Pancreas (tissue), 10 donors: ENCODE results near the gene KLF12. TPM values are rescaled to one million over a fixed set of nuclear protein-coding genes. Genes with fewer than 3 reads are reported as not detected.

Source experiments
- ATAC-seq, 4 donors: fragments of 200-7000 bp; cut with Tn5 transposase; one replicate each; pipeline versions ENCODE4 v1.8.0 to v1.9.1; 2020; ENCODE audit warnings: mild to moderate bottlenecking in 4 of 4, moderate library complexity in 4 of 4
- DNase-seq, 6 donors: peaks; one replicate each; pipeline ENCODE4 v3.0.0-alpha.2; 2020
- FAIRE-seq: peaks from 2 replicates; lab custom pipeline; 2012; peaks lifted over from hg19 to GRCh38; lab: Jason Lieb, UNC
- H3K27ac ChIP-seq, 4 donors: fragments of 200-600 bp; sonication (generic); 1 replicate in 3 of 4; 2 replicates in 1 of 4; pipeline versions ENCODE4 v1.5.0 to v1.8.0; 2020
- H3K27me3 ChIP-seq, 4 donors: fragments of 200-600 bp; one replicate each; pipeline ENCODE4 v1.8.0; 2021
- H3K36me3 ChIP-seq, 3 donors: fragments of 200-600 bp; sonication (generic) in 1 of 3; one replicate each; pipeline versions ENCODE4 v1.5.0 to v1.8.0; 2020 to 2021
- H3K4me1 ChIP-seq, 3 donors: fragments of 200-600 bp; one replicate each; pipeline ENCODE4 v1.8.0; 2021
- H3K4me3 ChIP-seq, 4 donors: fragments of 200-600 bp; sonication (generic) in 2 of 4; one replicate each; pipeline versions ENCODE4 v1.5.0 to v1.8.0; 2020 to 2021
- H3K9me3 ChIP-seq, 4 donors: fragments of 200-600 bp; one replicate each; pipeline ENCODE4 v1.8.0; 2021
- WGBS, 2 donors: extraction: QIAGEN DNeasy Blood & Tissue Kit; methylation state at CpG; one replicate each; pipeline ENCODE4 v1.1.7; 2013; 5-methylcytosine and 5-hydroxymethylcytosine counted together
- intact Hi-C, 3 donors: fragments of 100-400 bp; cut with DNase I; formaldehyde crosslinking; loops; one replicate each; pipeline versions ENCODE4 v1.11.1 to v1.14.2; 2022
- polyA plus RNA-seq, 2 donors: library from polyadenylated mRNA; stranded (reverse); fragments of 200-250 nt; gene quantifications; one replicate each; pipeline ENCODE4 v1.2.3, GENCODE V29; 2013
- total RNA-seq, 6 donors: library from RNA; stranded (reverse); fragmentation: NEBNext Ultra II Directional in 4 of 6; extraction: Animal tissue kit (Norgen Biotek cat#: 25700) in 4 of 6; gene quantifications; one replicate each; pipeline versions ENCODE4 v1.2.1 to v1.2.4, GENCODE V29; 2021 to 2023
- TF ChIP-seq, protein P1 (sequence below), 4 donors: fragments of 200-600 bp; sonication (generic) in 3 of 4; IDR thresholded peaks; one replicate each; pipeline versions ENCODE4 v1.5.0 to v1.8.0; 2021; ENCODE audit warnings: antibody characterized with exemption in 4 of 4
- donor health status: healthy with polysubstance abuse.
- donor health status: DM: no; HTN: no; CAD: no; lungs with moderate emphysema.
- donor health status: DM: no; HTN: no; CAD: no.
- donor health status: control.
- donor health status: control.
- donor health status: Bipolar disorder and iron deficiency.
- donor health status: DM: yes; HTN: yes; CAD: no.
- donor health status: DM: no; HTN: no; CAD: no.
- donor health status: DM: no; HTN: no; CAD: no.
- donor health status: DM: yes; HTN: yes; CAD: no.

KLF12 gene
- total and polyA plus RNA-seq, 8 donors = 0.46 to 5.2 (median 1.4) TPM

DNA sequence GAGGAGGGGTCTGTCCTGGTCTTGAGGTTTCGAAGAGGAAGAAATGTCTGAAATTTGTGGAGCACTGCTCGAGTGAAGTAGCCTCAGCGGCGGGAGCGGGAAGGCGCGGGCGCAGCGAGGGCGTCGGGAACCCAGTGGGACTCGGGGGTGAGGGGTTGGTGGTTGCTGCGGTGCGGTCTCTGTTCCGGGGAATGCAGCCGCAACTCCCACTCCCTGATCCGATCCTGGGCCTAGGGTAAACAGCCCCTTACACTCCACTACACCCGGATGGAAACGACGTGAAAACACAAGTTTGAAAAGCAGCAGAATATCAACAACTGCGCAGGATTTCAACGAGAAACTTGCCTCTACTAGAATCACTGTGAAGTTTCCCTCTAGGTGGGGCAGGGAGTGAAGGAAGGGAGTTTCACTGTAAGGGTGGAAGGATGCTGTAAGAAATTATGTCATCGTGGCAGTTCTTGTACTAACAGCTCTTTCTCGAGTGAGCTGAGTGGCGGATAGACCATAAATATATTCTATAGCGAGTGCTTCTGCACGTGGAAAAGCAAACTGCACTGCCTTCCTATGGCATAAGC is 2.0 kb upstream of the KLF12 start:
- WGBS, 2 donors = 1% methylated on average over 27 of the region's 27 CpGs
- peak in 2 of 4 donors; percentile 8 to 15 for ATAC-seq

DNA sequence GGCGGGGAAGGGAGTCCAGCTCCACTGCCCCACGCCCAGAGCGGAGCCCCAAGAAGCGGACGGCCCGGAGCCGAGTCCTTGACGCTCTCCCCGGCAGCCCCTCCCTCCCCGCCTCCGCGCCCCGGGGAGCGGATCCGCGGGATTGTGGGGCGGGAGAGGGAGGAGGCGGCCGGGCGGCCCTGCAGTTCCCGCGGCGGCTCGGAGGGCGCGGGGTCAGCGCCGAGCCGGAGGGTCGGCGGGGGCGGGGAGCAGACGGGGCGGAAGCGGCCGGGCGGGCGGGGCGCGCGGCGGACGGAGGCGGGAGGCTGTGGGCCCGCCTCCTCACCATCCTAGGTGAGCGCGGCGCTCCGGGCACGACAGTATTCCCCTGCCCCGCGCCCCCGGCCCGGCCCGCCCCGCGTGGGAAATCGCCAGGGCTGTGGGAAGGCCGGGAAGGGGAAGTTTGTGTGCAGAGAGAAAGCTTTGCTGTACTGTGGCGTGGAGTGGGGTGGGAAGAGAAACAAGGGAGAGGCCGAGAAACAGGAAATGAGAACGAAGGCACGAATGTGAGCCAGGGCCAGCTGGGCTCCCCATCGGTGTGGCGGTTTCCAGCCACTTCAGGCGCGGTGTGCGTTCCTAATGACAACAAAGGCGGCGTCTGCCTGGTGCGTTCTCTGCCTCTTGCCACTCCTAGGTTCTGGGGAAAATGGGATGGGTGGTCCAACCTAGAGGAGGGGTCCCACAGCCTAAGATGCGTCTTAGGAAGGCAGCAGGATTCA is 1.3 kb upstream of the KLF12 start:
- DNase-seq (peak; percentile 42 to 84 (median 57)), FAIRE-seq (no peak), ATAC-seq (peak; percentile 58 to 71 (median 68))
- H3K9me3 ChIP-seq = no peaks in the 10 kb centered on the region
- 0 to 1% methylated on average over 18 to 72 of the region's 72 CpGs for WGBS, 2 donors
- no peaks in the 10 kb centered on the region for H3K27me3 ChIP-seq
- intact Hi-C loops = no loop called here
- H3K27ac ChIP-seq = peak overlapping the region; percentile 59 to 82 (median 74)
- H3K4me3 ChIP-seq = peak overlapping the region; percentile 64 to 93 (median 76)
- peaks cover 0 to 4% (median 0%) of the 10 kb centered on the region in 3 donors for H3K4me1 ChIP-seq
- TF ChIP-seq, protein P1, sequence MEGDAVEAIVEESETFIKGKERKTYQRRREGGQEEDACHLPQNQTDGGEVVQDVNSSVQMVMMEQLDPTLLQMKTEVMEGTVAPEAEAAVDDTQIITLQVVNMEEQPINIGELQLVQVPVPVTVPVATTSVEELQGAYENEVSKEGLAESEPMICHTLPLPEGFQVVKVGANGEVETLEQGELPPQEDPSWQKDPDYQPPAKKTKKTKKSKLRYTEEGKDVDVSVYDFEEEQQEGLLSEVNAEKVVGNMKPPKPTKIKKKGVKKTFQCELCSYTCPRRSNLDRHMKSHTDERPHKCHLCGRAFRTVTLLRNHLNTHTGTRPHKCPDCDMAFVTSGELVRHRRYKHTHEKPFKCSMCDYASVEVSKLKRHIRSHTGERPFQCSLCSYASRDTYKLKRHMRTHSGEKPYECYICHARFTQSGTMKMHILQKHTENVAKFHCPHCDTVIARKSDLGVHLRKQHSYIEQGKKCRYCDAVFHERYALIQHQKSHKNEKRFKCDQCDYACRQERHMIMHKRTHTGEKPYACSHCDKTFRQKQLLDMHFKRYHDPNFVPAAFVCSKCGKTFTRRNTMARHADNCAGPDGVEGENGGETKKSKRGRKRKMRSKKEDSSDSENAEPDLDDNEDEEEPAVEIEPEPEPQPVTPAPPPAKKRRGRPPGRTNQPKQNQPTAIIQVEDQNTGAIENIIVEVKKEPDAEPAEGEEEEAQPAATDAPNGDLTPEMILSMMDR (IDR thresholded peaks at IDR 0.05) = no peak
- no peaks in the 10 kb centered on the region for H3K36me3 ChIP-seq

More for the DNA sequence above, 2.0 kb upstream of the KLF12 start:
- TF ChIP-seq, protein P1 (IDR thresholded peaks at IDR 0.05) = no peak
- Histone ChIP-seq H3K36me3 (no peaks in the 10 kb centered on the region), H3K4me3 (peak overlapping the region; percentile 64 to 93 (median 76)), H3K27ac (peak overlapping the region; percentile 49 to 82 (median 70)), H3K4me1 (peaks cover 0 to 4% (median 0%) of the 10 kb centered on the region in 3 donors), H3K9me3 (no peaks in the 10 kb centered on the region), H3K27me3 (no peaks in the 10 kb centered on the region)
- FAIRE-seq (no peak), DNase-seq (peak in 3 of 6 donors; percentile 17 to 67 (median 58))
- intact Hi-C loops = no loop called here

DNA sequence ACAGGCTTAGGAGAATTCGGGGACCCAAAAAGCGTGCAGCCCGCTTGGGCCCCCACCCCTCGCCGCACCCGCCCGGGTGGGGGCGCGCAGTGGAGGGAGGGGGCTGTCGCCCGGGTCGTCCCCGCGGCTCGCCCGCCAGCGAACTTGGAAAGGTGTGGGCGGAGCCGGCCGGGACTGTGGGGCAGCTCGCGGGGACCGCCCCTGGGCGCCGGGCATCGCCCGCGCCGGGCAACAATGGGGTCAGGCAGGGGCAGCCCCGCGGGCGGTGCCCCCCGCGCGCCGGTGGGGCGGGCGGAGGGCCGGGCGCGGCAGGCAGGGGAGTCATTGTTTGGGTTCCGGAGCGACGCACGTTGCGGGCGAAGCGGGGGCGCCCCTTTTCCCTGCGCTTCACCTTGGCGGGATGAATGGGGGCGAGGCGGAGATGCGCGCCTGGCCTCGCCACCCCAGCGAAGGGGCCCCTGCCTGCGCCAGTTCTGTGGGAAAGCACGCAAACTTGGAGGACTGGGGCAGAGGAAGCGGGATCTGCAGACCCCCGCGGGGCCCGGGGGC is 647 bp upstream of the KLF12 start:
- peak; percentile 50 to 63 (median 55) for ATAC-seq
- DNase-seq = peak; percentile 29 to 79 (median 57)
- peaks cover 0 to 4% (median 0%) of the 10 kb centered on the region in 3 donors for H3K4me1 ChIP-seq
- 0 to 1% methylated on average over 31 to 63 of the region's 63 CpGs for WGBS, 2 donors
- H3K36me3 ChIP-seq = no peaks in the 10 kb centered on the region
- intact Hi-C loops = no loop called here
- H3K9me3 ChIP-seq = no peaks in the 10 kb centered on the region
- no peaks in the 10 kb centered on the region for H3K27me3 ChIP-seq
- H3K27ac ChIP-seq = peak overlapping the region; percentile 61 to 82 (median 74)
- no peak for FAIRE-seq
- H3K4me3 ChIP-seq = peak overlapping the region; percentile 64 to 93 (median 76)
- TF ChIP-seq, protein P1 (IDR thresholded peaks at IDR 0.05) = no peak

DNA sequence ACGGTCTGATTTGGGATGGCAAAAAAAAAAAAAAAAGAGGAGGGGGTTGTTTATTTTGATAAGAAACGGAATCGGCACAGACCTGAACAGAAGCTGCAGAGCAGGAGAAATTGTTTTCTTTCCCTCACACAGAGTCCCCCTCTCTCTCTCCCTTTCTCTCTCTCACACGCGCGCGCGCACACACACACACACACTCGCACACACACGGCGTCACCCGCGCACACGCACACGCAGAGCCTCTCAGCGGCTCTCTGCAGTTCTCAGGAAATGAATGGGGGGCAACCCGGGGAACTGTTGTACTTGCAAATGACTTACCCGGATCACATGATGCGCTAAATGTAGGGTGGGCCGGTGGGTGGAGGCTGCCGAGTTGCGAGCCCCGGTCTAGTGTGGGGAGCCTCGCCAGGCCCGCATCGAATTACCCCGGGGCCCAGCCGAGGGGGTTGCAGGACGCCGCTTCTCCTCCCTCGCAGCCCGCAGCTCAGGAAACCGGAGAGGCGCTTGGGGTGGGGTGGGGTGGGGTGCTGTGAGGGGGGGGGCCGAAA is 475 bp downstream of the KLF12 start:
- FAIRE-seq = no peak
- Histone ChIP-seq H3K36me3 (no peaks in the 10 kb centered on the region), H3K9me3 (no peaks in the 10 kb centered on the region), H3K27me3 (no peaks in the 10 kb centered on the region), H3K27ac (peak overlapping the region; percentile 61 to 82 (median 74)), H3K4me1 (peaks cover 0 to 4% (median 0%) of the 10 kb centered on the region in 3 donors), H3K4me3 (peak overlapping the region; percentile 64 to 93 (median 76))
- intact Hi-C loops = no loop called here
- 0 to 1% methylated on average over 30 to 35 of the region's 35 CpGs for WGBS, 2 donors
- ATAC-seq = peak; percentile 47 to 63 (median 59)
- peak; percentile 56 to 78 (median 62) for DNase-seq
- TF ChIP-seq, protein P1 (IDR thresholded peaks at IDR 0.05) = no peak
